ENCODE results near the gene CREB5. TPM values are rescaled to one million over a fixed set of nuclear protein-coding genes. Genes with fewer than 3 reads are reported as not detected.
A peak's percentile ranks its signal among the peaks of the same experiment; 100 is the strongest.

CREB5 gene
- total RNA-seq, 1 experiment from 2014 or later = 5.2 TPM

GRCh38 chr7:28671526-28671925, 259.2 kb downstream of the CREB5 start:
- Histone ChIP-seq H3K9ac (ENCODE audit: low read length) (no peak overlapping the region), H3K4me1 (ENCODE audit: insufficient read depth, low read length) (peaks cover 35% of the 10 kb centered on the region), H3K27ac (ENCODE audit: low read length) (no peak overlapping the region), H3K9me2 (replicated peaks; ENCODE audit: low read length) (no peaks in the 10 kb centered on the region), H3F3A (ENCODE audit: low read length, unreplicated experiment) (no peaks in the 10 kb centered on the region), H3K27me3 (ENCODE audit: low read length) (no peaks in the 10 kb centered on the region), H3K79me2 (ENCODE audit: low read length) (no peaks in the 10 kb centered on the region), H4K20me1 (ENCODE audit: low read length) (no peaks in the 10 kb centered on the region), H3K9me3 (ENCODE audit: low read length) (no peaks in the 10 kb centered on the region), H3K4me2 (ENCODE audit: low read length) (no peak overlapping the region), H3K36me3 (ENCODE audit: low read depth, low read length) (no peaks in the 10 kb centered on the region), H2AFZ (ENCODE audit: low read length) (no peak overlapping the region), H3K4me3 (ENCODE audit: low read length) (no peak overlapping the region)
- DNase-seq (no peak), ATAC-seq (no peak)
- TF ChIP-seq, protein P1, sequence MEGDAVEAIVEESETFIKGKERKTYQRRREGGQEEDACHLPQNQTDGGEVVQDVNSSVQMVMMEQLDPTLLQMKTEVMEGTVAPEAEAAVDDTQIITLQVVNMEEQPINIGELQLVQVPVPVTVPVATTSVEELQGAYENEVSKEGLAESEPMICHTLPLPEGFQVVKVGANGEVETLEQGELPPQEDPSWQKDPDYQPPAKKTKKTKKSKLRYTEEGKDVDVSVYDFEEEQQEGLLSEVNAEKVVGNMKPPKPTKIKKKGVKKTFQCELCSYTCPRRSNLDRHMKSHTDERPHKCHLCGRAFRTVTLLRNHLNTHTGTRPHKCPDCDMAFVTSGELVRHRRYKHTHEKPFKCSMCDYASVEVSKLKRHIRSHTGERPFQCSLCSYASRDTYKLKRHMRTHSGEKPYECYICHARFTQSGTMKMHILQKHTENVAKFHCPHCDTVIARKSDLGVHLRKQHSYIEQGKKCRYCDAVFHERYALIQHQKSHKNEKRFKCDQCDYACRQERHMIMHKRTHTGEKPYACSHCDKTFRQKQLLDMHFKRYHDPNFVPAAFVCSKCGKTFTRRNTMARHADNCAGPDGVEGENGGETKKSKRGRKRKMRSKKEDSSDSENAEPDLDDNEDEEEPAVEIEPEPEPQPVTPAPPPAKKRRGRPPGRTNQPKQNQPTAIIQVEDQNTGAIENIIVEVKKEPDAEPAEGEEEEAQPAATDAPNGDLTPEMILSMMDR (conservative IDR thresholded peaks at IDR 0.05; ENCODE audit: low read depth, low read length) = no peak
- TF ChIP-seq EZH2 (IDR thresholded peaks at IDR 0.05; ENCODE audit: low read length, unreplicated experiment) (no peak), EZH2phosphoT487 (IDR thresholded peaks at IDR 0.05; ENCODE audit: borderline replicate concordance, low read length) (no peak)
- BruUV-seq (replicated peaks) = no TSS peak
- POLR2A ChIA-PET (ENCODE audit: unreplicated experiment) = no interaction called here
- CTCF ChIA-PET = interaction anchor here (0.6 kb wide), 1 partner anchor 14 kb away, joined by 3 read pairs; no protein-coding TSS in a partner anchor
- intact Hi-C loops (cut with micrococcal nuclease) = no loop called here

- H3K27me3 ChIP-seq (ENCODE audit: low read length) = no peaks in the 10 kb centered on the region
- H3K36me3 ChIP-seq (ENCODE audit: low read depth, low read length) = no peaks in the 10 kb centered on the region
- DNase-seq (no peak), ATAC-seq (no peak)
- no peak for TF ChIP-seq EZH2phosphoT487 (IDR thresholded peaks at IDR 0.05; ENCODE audit: borderline replicate concordance, low read length)
- TF ChIP-seq, protein P1 (conservative IDR thresholded peaks at IDR 0.05; ENCODE audit: low read depth, low read length) = no peak
- no peak for TF ChIP-seq EZH2 (IDR thresholded peaks at IDR 0.05; ENCODE audit: low read length, unreplicated experiment)
- H4K20me1 ChIP-seq (ENCODE audit: low read length) = no peaks in the 10 kb centered on the region
- H3K4me3 ChIP-seq (ENCODE audit: low read length) = no peak overlapping the region
- peaks cover 26% of the 10 kb centered on the region for H3K4me1 ChIP-seq (ENCODE audit: insufficient read depth, low read length)
- H3F3A ChIP-seq (ENCODE audit: low read length, unreplicated experiment) = no peaks in the 10 kb centered on the region
- no TSS peak for BruUV-seq (replicated peaks)
- intact Hi-C loops (cut with micrococcal nuclease) = no loop called here
- no peaks in the 10 kb centered on the region for H3K9me2 ChIP-seq (replicated peaks; ENCODE audit: low read length)
- H3K9me3 ChIP-seq (ENCODE audit: low read length) = no peaks in the 10 kb centered on the region
- CTCF ChIA-PET = no interaction called here
- POLR2A ChIA-PET (ENCODE audit: unreplicated experiment) = no interaction called here
- H3K27ac ChIP-seq (ENCODE audit: low read length) = no peak overlapping the region
- no peak overlapping the region for H3K9ac ChIP-seq (ENCODE audit: low read length)
- no peak overlapping the region for H3K4me2 ChIP-seq (ENCODE audit: low read length)
- H2AFZ ChIP-seq (ENCODE audit: low read length) = no peak overlapping the region
- no peaks in the 10 kb centered on the region for H3K79me2 ChIP-seq (ENCODE audit: low read length)
These were observed 260.1 kb downstream of the CREB5 start for GRCh38 chr7:28672397-28672797.

- ATAC-seq = peak; percentile 95
- peak overlapping the region; percentile 63 for H2AFZ ChIP-seq (ENCODE audit: low read length)
- CTCF ChIA-PET = no interaction called here
- no TSS peak for BruUV-seq (replicated peaks)
- no peaks in the 10 kb centered on the region for H3F3A ChIP-seq (ENCODE audit: low read length, unreplicated experiment)
- H3K4me3 ChIP-seq (ENCODE audit: low read length) = peak overlapping the region; percentile 18; the same call in 1 of the 2 replicates
- peak overlapping the region; percentile 69 for H3K27ac ChIP-seq (ENCODE audit: low read length)
- peak; percentile 81 for DNase-seq
- intact Hi-C loops (cut with micrococcal nuclease) = no loop called here
- no peak for TF ChIP-seq EZH2phosphoT487 (IDR thresholded peaks at IDR 0.05; ENCODE audit: borderline replicate concordance, low read length)
- TF ChIP-seq, protein P1 (conservative IDR thresholded peaks at IDR 0.05; ENCODE audit: low read depth, low read length) = no peak
- no peak for TF ChIP-seq EZH2 (IDR thresholded peaks at IDR 0.05; ENCODE audit: low read length, unreplicated experiment)
- H3K36me3 ChIP-seq (ENCODE audit: low read depth, low read length) = no peaks in the 10 kb centered on the region
- H3K27me3 ChIP-seq (ENCODE audit: low read length) = no peaks in the 10 kb centered on the region
- peak overlapping the region; percentile 58 for H3K4me2 ChIP-seq (ENCODE audit: low read length)
- no peaks in the 10 kb centered on the region for H3K9me3 ChIP-seq (ENCODE audit: low read length)
- no peaks in the 10 kb centered on the region for H3K79me2 ChIP-seq (ENCODE audit: low read length)
- no peak overlapping the region; the same call in 1 of the 2 replicates for H3K9ac ChIP-seq (ENCODE audit: low read length)
- no peaks in the 10 kb centered on the region for H4K20me1 ChIP-seq (ENCODE audit: low read length)
- peaks cover 20% of the 10 kb centered on the region for H3K4me1 ChIP-seq (ENCODE audit: insufficient read depth, low read length)
- POLR2A ChIA-PET (ENCODE audit: unreplicated experiment) = no interaction called here
- H3K9me2 ChIP-seq (replicated peaks; ENCODE audit: low read length) = no peaks in the 10 kb centered on the region
These were observed 262.1 kb downstream of the CREB5 start for GRCh38 chr7:28674359-28674782.

All from PC-3 (cell line).